WTC11 (cell line): ENCODE measurements around the gene NFATC1. TPM values are rescaled to one million over a fixed set of nuclear protein-coding genes. Genes with fewer than 3 reads are reported as not detected.

Experiments used
- ATAC-seq: fragments of 200-7000 bp; cut with Tn5 transposase; 2 replicates; pipeline ENCODE4 v1.10.0; 2021; ENCODE audit warnings: mild to moderate bottlenecking, moderate library complexity
- CTCF ChIA-PET: fragments of 300-600 bp; sonication (Branson Sonifier 250); formaldehyde crosslinking; loops from one replicate; lab custom pipeline; 2021; ENCODE audit warnings: antibody characterized with exemption; lab: Charles Lee
- POLR2A ChIA-PET: fragments of 350-600 bp; sonication (Branson Sonifier 250); formaldehyde crosslinking; loops from one replicate; lab custom pipeline; 2021; ENCODE audit warnings: antibody characterized with exemption; lab: Charles Lee
- DNase-seq: peaks from one replicate; pipeline ENCODE4 v3.0.0; 2021; ENCODE audit warnings: low spot score
- H3K27ac Mint-ChIP-seq: 2 replicates; pipeline ENCODE4 v1.8.0; 2021; ENCODE audit warnings: mixed read lengths
- H3K27me3 Mint-ChIP-seq: 2 replicates; pipeline ENCODE4 v1.8.0; 2021; ENCODE audit warnings: low read depth, mild to moderate bottlenecking, moderate library complexity, mixed read lengths
- H3K36me3 Mint-ChIP-seq: 2 replicates; pipeline ENCODE4 v1.8.0; 2021; ENCODE audit warnings: mixed read lengths
- H3K4me1 Mint-ChIP-seq: 2 replicates; pipeline ENCODE4 v1.8.0; 2022; ENCODE audit warnings: mixed read lengths
- H3K4me3 Mint-ChIP-seq: 2 replicates; pipeline ENCODE4 v1.8.0; 2021; ENCODE audit warnings: mild to moderate bottlenecking, moderate library complexity, mixed read lengths
- H3K9me3 Mint-ChIP-seq: 2 replicates; pipeline ENCODE4 v1.8.0; 2021; ENCODE audit warnings: mixed read lengths
- CREB1 ChIP-seq: sonication (generic); formaldehyde crosslinking; IDR thresholded peaks from 2 replicates; pipeline ENCODE4 v1.8.0; 2023; ENCODE audit warnings: mild to moderate bottlenecking, missing genetic modification reagents
- EMX1 ChIP-seq: fragments of 250-450 bp; sonication (Bioruptor Pico); IDR thresholded peaks from 2 replicates; pipeline ENCODE4 v1.8.0; 2021; ENCODE audit warnings: mild to moderate bottlenecking
- GTF2I ChIP-seq: fragments of 250-450 bp; sonication (Bioruptor Pico); conservative IDR thresholded peaks from 2 replicates; pipeline ENCODE4 v1.4.0; 2021; ENCODE audit warnings: mild to moderate bottlenecking
- JAZF1 ChIP-seq: fragments of 250-450 bp; sonication (Bioruptor Pico); IDR thresholded peaks from 2 replicates; pipeline ENCODE4 v1.9.0; 2021; ENCODE audit warnings: moderate library complexity, mild to moderate bottlenecking, inconsistent platforms
- JUN ChIP-seq: sonication (generic); formaldehyde crosslinking; IDR thresholded peaks from 2 replicates; pipeline ENCODE4 v1.8.0; 2023; ENCODE audit warnings: mild to moderate bottlenecking, missing genetic modification reagents
- NR2C2 ChIP-seq: sonication (generic); formaldehyde crosslinking; IDR thresholded peaks from 2 replicates; pipeline ENCODE4 v1.8.0; 2022; ENCODE audit warnings: mild to moderate bottlenecking, missing genetic modification reagents
- SMAD3 ChIP-seq: sonication (generic); formaldehyde crosslinking; IDR thresholded peaks from 2 replicates; pipeline ENCODE4 v1.8.0; 2022; ENCODE audit warnings: missing genetic modification reagents, mild to moderate bottlenecking, borderline replicate concordance
- SOX15 ChIP-seq: fragments of 250-450 bp; sonication (Bioruptor Pico); IDR thresholded peaks from 2 replicates; pipeline ENCODE4 v1.9.0; 2021; ENCODE audit warnings: mild to moderate bottlenecking
- SP1 ChIP-seq: sonication (generic); formaldehyde crosslinking; conservative IDR thresholded peaks from 2 replicates; pipeline ENCODE4 v1.8.1; 2022; ENCODE audit warnings: missing genetic modification reagents
- ZNF219 ChIP-seq: sonication (generic); formaldehyde crosslinking; IDR thresholded peaks from 2 replicates; pipeline ENCODE4 v1.8.0; 2023; ENCODE audit warnings: missing genetic modification reagents, mild to moderate bottlenecking, borderline replicate concordance
- ZNF232 ChIP-seq: sonication (generic); formaldehyde crosslinking; IDR thresholded peaks from 2 replicates; pipeline ENCODE4 v1.8.0; 2022; ENCODE audit warnings: mild to moderate bottlenecking, missing genetic modification reagents
- ZNF263 ChIP-seq: sonication (generic); formaldehyde crosslinking; IDR thresholded peaks from 2 replicates; pipeline ENCODE4 v1.8.1; 2022; ENCODE audit warnings: low read depth, mild to moderate bottlenecking, moderate library complexity, missing genetic modification reagents
- ZNF317 ChIP-seq: sonication (generic); formaldehyde crosslinking; IDR thresholded peaks from 2 replicates; pipeline ENCODE4 v1.8.1; 2023; ENCODE audit warnings: low read depth, mild to moderate bottlenecking, moderate library complexity, missing genetic modification reagents, borderline replicate concordance
- ZNF396 ChIP-seq: fragments of 250-450 bp; sonication (Bioruptor Pico); IDR thresholded peaks from 2 replicates; pipeline ENCODE4 v1.8.0; 2021; ENCODE audit warnings: mild to moderate bottlenecking, moderate library complexity, borderline replicate concordance
- ZNF416 ChIP-seq: fragments of 250-450 bp; sonication (Bioruptor Pico); IDR thresholded peaks from 2 replicates; pipeline ENCODE4 v1.9.0; 2021; ENCODE audit warnings: mild to moderate bottlenecking, inconsistent platforms
- ZNF423 ChIP-seq: fragments of 250-450 bp; sonication (Bioruptor Pico); IDR thresholded peaks from 2 replicates; pipeline ENCODE4 v2.1.2; 2022; ENCODE audit warnings: mild to moderate bottlenecking, moderate library complexity
- total RNA-seq: library from RNA; stranded (reverse); gene quantifications from 3 replicates; pipeline ENCODE4 v1.2.3, GENCODE V29; 2021
- TF ChIP-seq, protein P1 (sequence below): fragments of 250-450 bp; sonication (Bioruptor Pico); IDR thresholded peaks from 2 replicates; pipeline ENCODE4 v1.9.0; 2021; ENCODE audit warnings: moderate library complexity, mild to moderate bottlenecking, inconsistent platforms, borderline replicate concordance
- TF ChIP-seq, protein P2 (sequence below): fragments of 250-450 bp; sonication (Bioruptor Pico); conservative IDR thresholded peaks from 2 replicates; pipeline ENCODE4 v1.9.0; 2021; ENCODE audit warnings: mild to moderate bottlenecking
- TF ChIP-seq, protein P3 (sequence below): fragments of 250-450 bp; sonication (Bioruptor Pico); IDR thresholded peaks from 2 replicates; pipeline ENCODE4 v1.8.0; 2021; ENCODE audit warnings: mild to moderate bottlenecking
- TF ChIP-seq, protein P4 (sequence below): fragments of 200-600 bp; IDR thresholded peaks from 2 replicates; pipeline ENCODE4 v1.8.0; 2022; ENCODE audit warnings: antibody characterized with exemption
- TF ChIP-seq, protein P5 (sequence below): fragments of 250-450 bp; sonication (Bioruptor Pico); IDR thresholded peaks from 2 replicates; pipeline ENCODE4 v1.9.0; 2021; ENCODE audit warnings: mild to moderate bottlenecking
- TF ChIP-seq, protein P6 (sequence below): sonication (generic); formaldehyde crosslinking; IDR thresholded peaks from 2 replicates; pipeline ENCODE4 v1.8.1; 2023; ENCODE audit warnings: mild to moderate bottlenecking, missing genetic modification reagents, moderate library complexity

Gene NFATC1
- total RNA-seq, 1 experiment from 2014 or later, result 20.2 TPM

DNA sequence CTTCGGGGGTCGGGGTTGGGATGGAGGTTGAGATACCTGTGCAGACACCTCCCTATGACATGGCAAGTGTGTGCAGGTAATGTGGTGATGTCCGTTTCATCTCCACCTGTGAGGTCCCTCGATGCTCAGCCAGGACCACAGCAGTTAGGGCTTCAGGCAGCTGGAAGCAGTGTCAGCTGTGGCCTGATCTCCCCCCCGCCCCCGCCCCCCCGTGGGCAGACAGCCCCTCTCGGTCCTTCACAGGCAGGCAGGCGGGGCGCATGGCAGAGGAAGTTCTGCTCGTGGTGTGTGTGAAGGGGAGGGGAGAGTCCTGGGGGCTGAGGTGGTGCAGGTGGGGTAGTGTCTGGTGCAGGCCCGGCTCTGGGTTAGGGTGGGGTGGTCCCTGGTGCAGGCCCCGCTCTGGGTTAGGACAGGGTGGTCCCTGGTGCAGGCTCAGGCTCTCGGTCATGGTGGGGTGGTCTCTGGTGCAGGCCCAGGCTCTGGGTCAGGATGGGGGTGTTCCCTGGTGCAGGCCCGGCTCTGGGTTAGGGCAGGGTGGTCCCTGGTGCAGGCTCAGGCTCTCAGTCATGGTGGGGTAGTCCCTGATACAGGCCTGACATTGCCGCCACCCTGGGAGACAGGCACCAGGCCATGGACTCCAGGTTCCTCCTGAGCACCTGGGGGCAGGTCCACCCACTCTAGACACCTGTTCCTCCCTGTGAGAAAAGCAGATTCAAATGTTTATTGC, 94.3 kb downstream of the NFATC1 start (continued):
- TF ChIP-seq SMAD3 (CRISPR knock-in tag) (no peak), EMX1 (no peak), ZNF396 (CRISPR knock-in tag) (no peak)
- TF ChIP-seq, protein P1, sequence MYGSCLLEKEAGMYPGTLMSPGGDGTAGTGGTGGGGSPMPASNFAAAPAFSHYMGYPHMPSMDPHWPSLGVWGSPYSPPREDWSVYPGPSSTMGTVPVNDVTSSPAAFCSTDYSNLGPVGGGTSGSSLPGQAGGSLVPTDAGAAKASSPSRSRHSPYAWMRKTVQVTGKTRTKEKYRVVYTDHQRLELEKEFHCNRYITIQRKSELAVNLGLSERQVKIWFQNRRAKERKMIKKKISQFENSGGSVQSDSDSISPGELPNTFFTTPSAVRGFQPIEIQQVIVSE (CRISPR knock-in tag), result no peak

DNA sequence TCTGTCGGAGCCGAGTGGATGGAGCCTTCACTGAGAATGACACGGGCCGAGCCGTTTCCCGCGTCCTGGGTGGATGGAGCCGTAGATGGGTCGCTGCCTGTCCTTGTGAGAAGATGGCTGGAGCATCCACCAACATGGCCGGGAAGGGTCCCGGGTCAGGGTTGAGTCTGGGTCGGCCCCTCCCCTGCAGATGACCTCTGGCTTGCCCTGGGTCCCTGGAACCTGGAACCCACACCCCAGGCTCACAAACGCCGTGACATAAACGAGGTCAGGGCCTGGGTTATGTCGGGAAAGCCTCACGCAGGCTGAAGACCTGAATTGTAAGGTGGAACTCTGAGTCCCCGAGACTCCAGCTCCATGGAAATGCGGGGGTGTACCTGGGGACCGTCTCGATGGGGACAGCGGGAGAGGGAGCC, 94.9 kb downstream of the NFATC1 start:
- no peak overlapping the region for H3K4me3 Mint-ChIP-seq
- no peaks in the 10 kb centered on the region for H3K36me3 Mint-ChIP-seq
- no peaks in the 10 kb centered on the region for H3K27me3 Mint-ChIP-seq
- no peak for DNase-seq
- H3K4me1 Mint-ChIP-seq, result no peaks in the 10 kb centered on the region
- no peak for ATAC-seq
- no peaks in the 10 kb centered on the region for H3K9me3 Mint-ChIP-seq
- ChIA-PET POLR2A (no interaction called here), CTCF (no interaction called here)
- TF ChIP-seq, protein P2, sequence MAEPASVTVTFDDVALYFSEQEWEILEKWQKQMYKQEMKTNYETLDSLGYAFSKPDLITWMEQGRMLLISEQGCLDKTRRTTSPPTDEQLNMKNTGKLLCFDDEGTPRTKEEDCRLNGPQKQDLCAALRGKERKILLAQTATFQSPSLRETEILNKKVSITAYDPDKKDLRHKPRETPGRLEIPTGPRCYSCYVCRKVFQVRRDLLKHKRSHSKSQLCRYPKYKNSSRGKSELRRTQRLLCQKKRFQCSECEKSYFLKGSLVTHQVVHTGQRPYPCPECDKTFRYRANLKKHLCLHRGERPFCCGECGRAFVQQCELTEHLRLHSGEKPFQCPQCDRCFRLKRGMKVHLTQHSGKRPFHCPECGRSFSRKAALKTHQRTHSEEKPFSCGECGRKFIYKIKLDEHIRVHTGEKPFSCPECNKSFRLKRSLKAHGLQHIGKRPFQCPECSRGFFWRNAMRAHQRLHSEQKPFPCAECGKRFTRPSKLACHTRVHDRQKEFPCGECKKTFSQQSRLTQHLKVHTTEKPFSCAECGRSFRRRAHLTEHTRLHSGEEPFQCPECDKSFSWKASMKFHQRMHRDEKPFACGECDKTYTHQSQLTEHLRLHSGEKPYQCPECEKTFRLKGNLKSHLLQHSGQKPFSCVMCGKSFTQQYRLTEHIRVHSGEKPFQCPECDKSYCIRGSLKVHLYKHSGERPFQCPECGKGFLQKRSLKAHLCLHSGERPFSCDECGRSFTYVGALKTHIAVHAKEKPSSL (CRISPR knock-in tag), result no peak
- TF ChIP-seq ZNF263 (no peak), GTF2I (no peak), CREB1 (CRISPR knock-in tag) (no peak), ZNF232 (no peak), ZNF423 (no peak)
- TF ChIP-seq, protein P3, sequence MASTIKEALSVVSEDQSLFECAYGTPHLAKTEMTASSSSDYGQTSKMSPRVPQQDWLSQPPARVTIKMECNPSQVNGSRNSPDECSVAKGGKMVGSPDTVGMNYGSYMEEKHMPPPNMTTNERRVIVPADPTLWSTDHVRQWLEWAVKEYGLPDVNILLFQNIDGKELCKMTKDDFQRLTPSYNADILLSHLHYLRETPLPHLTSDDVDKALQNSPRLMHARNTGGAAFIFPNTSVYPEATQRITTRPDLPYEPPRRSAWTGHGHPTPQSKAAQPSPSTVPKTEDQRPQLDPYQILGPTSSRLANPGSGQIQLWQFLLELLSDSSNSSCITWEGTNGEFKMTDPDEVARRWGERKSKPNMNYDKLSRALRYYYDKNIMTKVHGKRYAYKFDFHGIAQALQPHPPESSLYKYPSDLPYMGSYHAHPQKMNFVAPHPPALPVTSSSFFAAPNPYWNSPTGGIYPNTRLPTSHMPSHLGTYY (CRISPR knock-in tag), result no peak
- TF ChIP-seq, protein P4, sequence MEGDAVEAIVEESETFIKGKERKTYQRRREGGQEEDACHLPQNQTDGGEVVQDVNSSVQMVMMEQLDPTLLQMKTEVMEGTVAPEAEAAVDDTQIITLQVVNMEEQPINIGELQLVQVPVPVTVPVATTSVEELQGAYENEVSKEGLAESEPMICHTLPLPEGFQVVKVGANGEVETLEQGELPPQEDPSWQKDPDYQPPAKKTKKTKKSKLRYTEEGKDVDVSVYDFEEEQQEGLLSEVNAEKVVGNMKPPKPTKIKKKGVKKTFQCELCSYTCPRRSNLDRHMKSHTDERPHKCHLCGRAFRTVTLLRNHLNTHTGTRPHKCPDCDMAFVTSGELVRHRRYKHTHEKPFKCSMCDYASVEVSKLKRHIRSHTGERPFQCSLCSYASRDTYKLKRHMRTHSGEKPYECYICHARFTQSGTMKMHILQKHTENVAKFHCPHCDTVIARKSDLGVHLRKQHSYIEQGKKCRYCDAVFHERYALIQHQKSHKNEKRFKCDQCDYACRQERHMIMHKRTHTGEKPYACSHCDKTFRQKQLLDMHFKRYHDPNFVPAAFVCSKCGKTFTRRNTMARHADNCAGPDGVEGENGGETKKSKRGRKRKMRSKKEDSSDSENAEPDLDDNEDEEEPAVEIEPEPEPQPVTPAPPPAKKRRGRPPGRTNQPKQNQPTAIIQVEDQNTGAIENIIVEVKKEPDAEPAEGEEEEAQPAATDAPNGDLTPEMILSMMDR, result no peak
- TF ChIP-seq, protein P5, sequence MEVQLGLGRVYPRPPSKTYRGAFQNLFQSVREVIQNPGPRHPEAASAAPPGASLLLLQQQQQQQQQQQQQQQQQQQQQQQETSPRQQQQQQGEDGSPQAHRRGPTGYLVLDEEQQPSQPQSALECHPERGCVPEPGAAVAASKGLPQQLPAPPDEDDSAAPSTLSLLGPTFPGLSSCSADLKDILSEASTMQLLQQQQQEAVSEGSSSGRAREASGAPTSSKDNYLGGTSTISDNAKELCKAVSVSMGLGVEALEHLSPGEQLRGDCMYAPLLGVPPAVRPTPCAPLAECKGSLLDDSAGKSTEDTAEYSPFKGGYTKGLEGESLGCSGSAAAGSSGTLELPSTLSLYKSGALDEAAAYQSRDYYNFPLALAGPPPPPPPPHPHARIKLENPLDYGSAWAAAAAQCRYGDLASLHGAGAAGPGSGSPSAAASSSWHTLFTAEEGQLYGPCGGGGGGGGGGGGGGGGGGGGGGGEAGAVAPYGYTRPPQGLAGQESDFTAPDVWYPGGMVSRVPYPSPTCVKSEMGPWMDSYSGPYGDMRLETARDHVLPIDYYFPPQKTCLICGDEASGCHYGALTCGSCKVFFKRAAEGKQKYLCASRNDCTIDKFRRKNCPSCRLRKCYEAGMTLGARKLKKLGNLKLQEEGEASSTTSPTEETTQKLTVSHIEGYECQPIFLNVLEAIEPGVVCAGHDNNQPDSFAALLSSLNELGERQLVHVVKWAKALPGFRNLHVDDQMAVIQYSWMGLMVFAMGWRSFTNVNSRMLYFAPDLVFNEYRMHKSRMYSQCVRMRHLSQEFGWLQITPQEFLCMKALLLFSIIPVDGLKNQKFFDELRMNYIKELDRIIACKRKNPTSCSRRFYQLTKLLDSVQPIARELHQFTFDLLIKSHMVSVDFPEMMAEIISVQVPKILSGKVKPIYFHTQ, result no peak
- H3K27ac Mint-ChIP-seq, result no peak overlapping the region

DNA sequence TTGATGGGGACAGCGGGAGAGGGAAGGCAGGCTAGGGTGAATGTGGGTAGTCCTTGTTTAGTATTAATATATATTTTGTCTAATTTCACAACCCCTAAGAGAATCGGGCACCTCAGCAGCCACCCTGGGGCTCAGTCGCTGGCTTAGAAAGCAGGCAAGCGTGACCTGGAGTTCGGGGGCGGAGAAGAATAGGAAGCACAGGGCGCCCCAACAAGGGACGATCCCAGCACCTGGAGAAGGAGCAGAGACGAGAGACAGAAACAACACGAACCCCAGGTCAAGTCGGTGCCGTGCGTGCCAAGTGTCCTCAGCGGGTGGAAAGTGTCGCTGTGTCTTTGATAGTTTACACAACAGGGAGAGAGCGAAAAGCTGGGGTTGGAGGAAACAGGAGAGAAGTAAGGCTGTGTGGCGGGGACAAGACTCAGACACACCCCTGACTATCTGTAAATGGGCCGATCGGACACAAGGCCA, 95.4 kb downstream of the NFATC1 start:
- H3K27ac Mint-ChIP-seq, result no peak overlapping the region
- H3K9me3 Mint-ChIP-seq, result no peaks in the 10 kb centered on the region
- no peak for ATAC-seq
- H3K27me3 Mint-ChIP-seq, result no peaks in the 10 kb centered on the region
- H3K4me1 Mint-ChIP-seq, result no peaks in the 10 kb centered on the region
- H3K4me3 Mint-ChIP-seq, result no peak overlapping the region
- H3K36me3 Mint-ChIP-seq, result no peaks in the 10 kb centered on the region
- CTCF ChIA-PET, result no interaction called here
- no peak for DNase-seq
- POLR2A ChIA-PET, result no interaction called here
- TF ChIP-seq NR2C2, result no peak
- TF ChIP-seq SOX15, result no peak
- no peak for TF ChIP-seq ZNF416 (CRISPR knock-in tag)
- TF ChIP-seq, protein P4, result no peak
- TF ChIP-seq ZNF317 (CRISPR knock-in tag), result no peak
- TF ChIP-seq ZNF219 (CRISPR knock-in tag), result no peak
- TF ChIP-seq JUN, result no peak
- no peak for TF ChIP-seq SP1 (CRISPR knock-in tag)
- TF ChIP-seq, protein P6, sequence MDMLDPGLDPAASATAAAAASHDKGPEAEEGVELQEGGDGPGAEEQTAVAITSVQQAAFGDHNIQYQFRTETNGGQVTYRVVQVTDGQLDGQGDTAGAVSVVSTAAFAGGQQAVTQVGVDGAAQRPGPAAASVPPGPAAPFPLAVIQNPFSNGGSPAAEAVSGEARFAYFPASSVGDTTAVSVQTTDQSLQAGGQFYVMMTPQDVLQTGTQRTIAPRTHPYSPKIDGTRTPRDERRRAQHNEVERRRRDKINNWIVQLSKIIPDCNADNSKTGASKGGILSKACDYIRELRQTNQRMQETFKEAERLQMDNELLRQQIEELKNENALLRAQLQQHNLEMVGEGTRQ (CRISPR knock-in tag), result no peak
- no peak for TF ChIP-seq EMX1
- no peak for TF ChIP-seq JAZF1 (CRISPR knock-in tag)
